RWPE2 (cell line): ENCODE results near the gene RAPGEF4.

Experiments used
- ATAC-seq: fragments of 200-7000 bp; cut with Tn5 transposase; 3 replicates; pipeline ENCODE4 v1.9.1; 2021; ENCODE audit warnings: low read depth
- DNase-seq: peaks from one replicate; pipeline ENCODE4 v3.0.0-alpha.2; 2020; ENCODE audit warnings: low spot score
- H3K27ac ChIP-seq: fragments of 450-650 bp; 2 replicates; pipeline ENCODE4 v1.5.1; 2017; ENCODE audit warnings: mild to moderate bottlenecking; ENCODE audit not compliant: poor library complexity, severe bottlenecking
- H3K27me3 ChIP-seq: fragments of 250-450 bp; sonication (Bioruptor Pico); 2 replicates; pipeline ENCODE4 v1.5.1; 2021; ENCODE audit warnings: mild to moderate bottlenecking, moderate library complexity; ENCODE audit not compliant: insufficient read depth, poor library complexity, severe bottlenecking
- H3K36me3 ChIP-seq: fragments of 250-450 bp; sonication (Bioruptor Pico); 2 replicates; pipeline ENCODE4 v1.5.1; 2020; ENCODE audit warnings: low read depth, mild to moderate bottlenecking, moderate library complexity
- H3K4me1 ChIP-seq: fragments of 250-450 bp; sonication (Bioruptor Pico); 2 replicates; pipeline ENCODE4 v1.5.1; 2021; ENCODE audit warnings: mild to moderate bottlenecking, moderate library complexity; ENCODE audit not compliant: insufficient read depth, poor library complexity, severe bottlenecking
- H3K4me3 ChIP-seq: fragments of 250-450 bp; sonication (Bioruptor Pico); 2 replicates; pipeline ENCODE4 v1.5.1; 2021; ENCODE audit warnings: mild to moderate bottlenecking, moderate library complexity; ENCODE audit not compliant: severe bottlenecking
- H3K9me3 ChIP-seq: fragments of 250-450 bp; sonication (Bioruptor Pico); 2 replicates; pipeline ENCODE4 v1.5.1; 2021; ENCODE audit warnings: mild to moderate bottlenecking, moderate library complexity; ENCODE audit not compliant: severe bottlenecking
- TF ChIP-seq, protein P1 (sequence below): fragments of 450-650 bp; IDR thresholded peaks from one replicate; pipeline ENCODE4 v1.5.1; 2017; ENCODE audit warnings: mild to moderate bottlenecking, moderate library complexity; ENCODE audit not compliant: poor library complexity, severe bottlenecking

Gene RAPGEF4

DNA sequence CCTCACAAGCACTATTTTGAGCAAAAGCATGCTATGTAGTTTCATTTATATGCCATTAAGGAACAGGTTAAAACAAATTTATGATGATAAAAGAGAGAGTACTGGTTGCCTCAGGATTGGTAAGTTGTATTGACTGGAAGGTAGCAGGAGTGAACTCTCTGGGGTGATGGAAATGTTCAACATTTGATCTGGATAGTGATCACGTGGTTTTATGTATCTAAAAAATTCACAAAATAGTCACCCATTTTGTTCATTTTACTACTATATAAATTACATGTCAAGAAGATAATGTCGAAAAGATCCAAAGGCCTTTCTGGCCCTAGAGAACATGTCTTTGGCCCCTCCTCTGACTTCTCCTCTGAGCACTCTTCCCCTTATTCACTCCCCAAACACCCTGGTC, 10.4 kb upstream of the RAPGEF4 start:
- TF ChIP-seq, protein P1, sequence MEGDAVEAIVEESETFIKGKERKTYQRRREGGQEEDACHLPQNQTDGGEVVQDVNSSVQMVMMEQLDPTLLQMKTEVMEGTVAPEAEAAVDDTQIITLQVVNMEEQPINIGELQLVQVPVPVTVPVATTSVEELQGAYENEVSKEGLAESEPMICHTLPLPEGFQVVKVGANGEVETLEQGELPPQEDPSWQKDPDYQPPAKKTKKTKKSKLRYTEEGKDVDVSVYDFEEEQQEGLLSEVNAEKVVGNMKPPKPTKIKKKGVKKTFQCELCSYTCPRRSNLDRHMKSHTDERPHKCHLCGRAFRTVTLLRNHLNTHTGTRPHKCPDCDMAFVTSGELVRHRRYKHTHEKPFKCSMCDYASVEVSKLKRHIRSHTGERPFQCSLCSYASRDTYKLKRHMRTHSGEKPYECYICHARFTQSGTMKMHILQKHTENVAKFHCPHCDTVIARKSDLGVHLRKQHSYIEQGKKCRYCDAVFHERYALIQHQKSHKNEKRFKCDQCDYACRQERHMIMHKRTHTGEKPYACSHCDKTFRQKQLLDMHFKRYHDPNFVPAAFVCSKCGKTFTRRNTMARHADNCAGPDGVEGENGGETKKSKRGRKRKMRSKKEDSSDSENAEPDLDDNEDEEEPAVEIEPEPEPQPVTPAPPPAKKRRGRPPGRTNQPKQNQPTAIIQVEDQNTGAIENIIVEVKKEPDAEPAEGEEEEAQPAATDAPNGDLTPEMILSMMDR, result no peak
- no peaks in the 10 kb centered on the region for H3K9me3 ChIP-seq
- DNase-seq, result no peak
- H3K36me3 ChIP-seq, result no peaks in the 10 kb centered on the region
- no peak overlapping the region for H3K27ac ChIP-seq
- no peak for ATAC-seq
- H3K27me3 ChIP-seq, result no peaks in the 10 kb centered on the region
- H3K4me3 ChIP-seq, result no peak overlapping the region
- no peaks in the 10 kb centered on the region for H3K4me1 ChIP-seq

DNA sequence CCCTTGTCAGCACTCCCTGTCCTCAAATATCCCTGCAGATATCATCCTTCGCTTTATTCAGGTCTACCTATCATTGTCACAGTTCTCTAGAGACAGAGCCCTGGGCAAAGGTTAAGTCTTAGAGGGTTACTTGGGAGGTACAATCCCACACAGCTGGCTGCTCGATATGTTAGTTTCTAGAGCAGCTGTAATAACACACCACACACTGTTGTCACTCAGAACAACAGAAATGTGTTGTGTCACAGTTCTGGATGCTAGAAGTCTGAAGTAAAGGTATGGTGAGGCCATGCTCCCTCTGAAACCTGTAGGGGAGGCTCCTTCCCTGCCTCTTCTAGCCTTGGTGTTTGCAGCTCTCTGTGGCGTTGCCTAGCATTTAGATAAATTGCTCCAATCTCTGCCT, 9.9 kb upstream of the RAPGEF4 start:
- TF ChIP-seq, protein P1, result no peak
- Histone ChIP-seq H3K9me3 (no peaks in the 10 kb centered on the region), H3K36me3 (no peaks in the 10 kb centered on the region), H3K4me3 (no peak overlapping the region), H3K27me3 (no peaks in the 10 kb centered on the region), H3K27ac (no peak overlapping the region), H3K4me1 (no peaks in the 10 kb centered on the region)
- ATAC-seq (no peak), DNase-seq (no peak)

DNA sequence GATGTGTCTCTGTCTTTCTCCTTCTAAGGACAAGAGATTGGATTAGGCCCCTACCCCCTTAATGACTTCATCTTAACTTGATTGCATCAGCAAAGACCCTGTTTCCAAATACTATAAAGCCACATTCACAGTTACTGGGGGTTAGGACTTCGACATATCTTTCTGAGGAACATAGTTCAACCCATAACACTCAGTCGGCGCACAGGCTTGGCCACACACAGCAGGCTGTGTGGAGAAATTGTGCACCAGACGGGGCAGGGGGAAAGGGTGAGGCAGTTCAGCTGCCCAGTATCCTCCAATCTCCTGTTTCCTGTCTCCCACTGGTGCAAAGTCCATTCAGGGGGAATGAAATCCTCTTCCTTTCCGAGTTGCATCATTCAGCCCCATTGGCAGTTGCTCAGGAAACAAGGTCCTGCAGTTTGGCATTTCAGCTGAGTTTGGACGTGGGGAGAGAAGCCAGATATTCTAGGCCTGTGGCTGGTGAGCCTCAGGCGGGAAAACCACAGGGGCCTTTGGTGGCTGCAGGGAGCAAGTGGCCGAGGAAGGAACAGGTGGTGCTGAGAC, 9.4 kb upstream of the RAPGEF4 start:
- TF ChIP-seq, protein P1, result no peak
- Histone ChIP-seq H3K27ac (no peak overlapping the region), H3K27me3 (no peaks in the 10 kb centered on the region), H3K4me3 (no peak overlapping the region), H3K9me3 (no peaks in the 10 kb centered on the region), H3K36me3 (no peaks in the 10 kb centered on the region), H3K4me1 (no peaks in the 10 kb centered on the region)
- DNase-seq, result no peak
- ATAC-seq, result no peak

DNA sequence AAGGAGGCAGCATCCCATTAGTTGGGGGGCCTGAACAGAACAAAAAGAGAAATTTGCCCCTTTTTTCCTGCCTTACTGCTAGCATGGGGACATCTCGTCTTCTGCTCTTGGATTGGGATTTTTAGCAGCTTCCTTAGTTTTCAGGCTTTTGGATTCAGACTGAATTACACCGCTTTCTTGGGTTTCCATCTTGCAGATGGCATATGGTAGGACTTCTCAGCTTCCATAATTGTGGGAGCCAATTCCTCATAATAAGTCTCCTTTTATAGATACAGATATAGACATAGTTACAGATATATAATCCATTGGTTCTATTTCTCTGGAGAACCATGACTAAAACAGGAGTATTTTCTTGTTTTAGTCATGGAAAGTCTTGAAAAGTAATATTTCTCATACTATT, 5.2 kb upstream of the RAPGEF4 start:
- H3K4me3 ChIP-seq, result no peak overlapping the region
- no peak overlapping the region for H3K27ac ChIP-seq
- DNase-seq (no peak), ATAC-seq (no peak)
- TF ChIP-seq, protein P1, result no peak
- no peaks in the 10 kb centered on the region for H3K36me3 ChIP-seq
- H3K4me1 ChIP-seq, result no peaks in the 10 kb centered on the region
- no peaks in the 10 kb centered on the region for H3K27me3 ChIP-seq
- H3K9me3 ChIP-seq, result no peaks in the 10 kb centered on the region

DNA sequence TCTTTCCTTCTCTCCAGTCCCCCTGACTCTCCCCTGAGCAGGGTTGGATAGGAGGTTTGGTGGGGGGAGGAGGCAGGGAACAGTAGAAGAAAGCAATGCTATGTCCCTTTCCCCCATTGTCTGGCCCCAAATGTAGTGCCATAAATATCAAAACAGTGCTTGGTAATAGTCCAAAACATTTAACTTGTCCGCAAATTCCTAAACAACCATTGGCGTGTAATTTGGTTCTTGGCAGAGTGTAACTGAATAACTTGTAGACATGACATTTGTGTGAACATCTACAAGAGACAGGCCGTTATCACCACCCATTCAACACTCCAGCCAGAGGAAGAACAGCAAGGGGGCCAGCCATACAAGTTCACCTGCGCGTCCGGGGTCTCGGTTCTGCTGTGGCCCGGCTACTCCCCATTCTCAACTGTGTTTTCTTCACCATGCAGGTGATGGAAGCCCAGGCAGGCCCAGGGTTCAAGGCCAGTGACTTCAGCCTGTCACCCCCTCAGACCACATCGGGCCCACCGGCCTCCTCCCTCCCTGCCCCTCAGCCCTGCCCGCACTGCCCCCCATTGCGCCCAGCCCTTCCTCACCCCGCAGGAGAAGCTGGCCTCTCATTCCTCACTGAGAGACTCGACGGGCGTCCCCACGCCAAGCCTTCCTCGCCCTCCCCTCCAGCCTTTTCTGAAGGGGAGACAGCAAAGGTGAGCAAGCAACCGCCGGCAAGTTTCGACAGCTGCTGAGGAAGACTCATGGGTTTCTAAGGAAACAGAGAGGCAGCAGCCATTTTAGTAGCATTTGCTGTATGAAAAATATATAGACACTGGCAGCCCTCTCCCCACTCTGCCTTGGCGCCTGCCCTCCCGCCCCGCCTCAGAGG, 699 bp upstream of the RAPGEF4 start:
- no peaks in the 10 kb centered on the region for H3K9me3 ChIP-seq
- DNase-seq (no peak), ATAC-seq (peak; percentile 56; the same call in 2 of the 3 replicates)
- H3K4me1 ChIP-seq, result no peaks in the 10 kb centered on the region
- no peak overlapping the region for H3K27ac ChIP-seq
- TF ChIP-seq, protein P1, result no peak
- no peaks in the 10 kb centered on the region for H3K36me3 ChIP-seq
- peaks cover 8% of the 10 kb centered on the region for H3K27me3 ChIP-seq
- peak overlapping the region; percentile 44 for H3K4me3 ChIP-seq
